CD4-positive, alpha-beta T cell (primary cell): ENCODE results near the gene RNF207. TPM values are rescaled to one million over a fixed set of nuclear protein-coding genes. Genes with fewer than 3 reads are reported as not detected.
A peak's percentile ranks its signal among the peaks of the same experiment; 100 is the strongest.

Source experiments
- ATAC-seq: fragments of 200-7000 bp; cut with Tn5 transposase; one replicate; pipeline ENCODE4 v1.10.0; 2022; ENCODE audit warnings: mild to moderate bottlenecking; ENCODE audit not compliant: poor library complexity
- CTCF ChIA-PET: fragments of 350-600 bp; sonication (Branson Sonifier 250); formaldehyde crosslinking; loops from one replicate; lab custom pipeline; 2021; ENCODE audit warnings: antibody characterized with exemption, inconsistent platforms; lab: Charles Lee
- POLR2A ChIA-PET: fragments of 350-600 bp; sonication (Branson Sonifier 250); formaldehyde crosslinking; loops from one replicate; lab custom pipeline; 2021; ENCODE audit warnings: antibody characterized with exemption, inconsistent platforms; lab: Charles Lee
- DNase-seq, 14 experiments: peaks; one replicate each; pipeline ENCODE4 v3.0.0-alpha.2; 2013 to 2020; ENCODE audit warnings: mixed read lengths in 2 of 14
- H3K27ac ChIP-seq, 2 donors: one replicate each; pipeline versions ENCODE4 v1.5.1 to v1.7.0; 2013; ENCODE audit warnings: low read length in 2 of 2, low read depth in 1 of 2, mild to moderate bottlenecking in 1 of 2
- H3K27me3 ChIP-seq, 2 experiments: 1 replicate in 1 of 2; 2 replicates in 1 of 2; pipeline versions ENCODE4 v1.6.1 to v1.7.0; 2013; ENCODE audit warnings: low read length in 2 of 2, control low read depth in 1 of 2, mild to moderate bottlenecking in 1 of 2, moderate library complexity in 1 of 2; ENCODE audit not compliant: insufficient read depth in 2 of 2, control insufficient read depth in 1 of 2
- H3K36me3 ChIP-seq: one replicate; pipeline ENCODE4 v1.6.1; 2013; ENCODE audit warnings: low read length, control low read depth; ENCODE audit not compliant: insufficient read depth
- H3K4me1 ChIP-seq: one replicate; pipeline ENCODE4 v1.6.1; 2013; ENCODE audit warnings: low read length, control low read depth; ENCODE audit not compliant: insufficient read depth
- H3K4me3 ChIP-seq: one replicate; pipeline ENCODE4 v1.5.1; 2013; ENCODE audit warnings: mild to moderate bottlenecking, low read length, moderate library complexity
- H3K9me3 ChIP-seq, 2 experiments: 1 replicate in 1 of 2; 2 replicates in 1 of 2; pipeline versions ENCODE4 v1.6.1 to v1.7.0; 2013; ENCODE audit warnings: low read length in 2 of 2, mild to moderate bottlenecking in 2 of 2, control low read depth in 1 of 2, moderate library complexity in 1 of 2; ENCODE audit not compliant: control insufficient read depth in 1 of 2, insufficient read depth in 1 of 2
- H3K27ac Mint-ChIP-seq: one replicate; pipeline ENCODE4 v1.8.0; 2020; ENCODE audit warnings: mixed read lengths
- H3K27me3 Mint-ChIP-seq: one replicate; pipeline ENCODE4 v1.8.0; 2021; ENCODE audit warnings: mixed read lengths
- H3K36me3 Mint-ChIP-seq: one replicate; pipeline ENCODE4 v1.8.0; 2021; ENCODE audit warnings: low read depth, mixed read lengths
- H3K4me1 Mint-ChIP-seq: one replicate; pipeline ENCODE4 v1.8.0; 2021; ENCODE audit warnings: low read depth, mixed read lengths
- H3K4me3 Mint-ChIP-seq: one replicate; pipeline ENCODE4 v1.8.0; 2020; ENCODE audit warnings: mild to moderate bottlenecking, mixed read lengths
- H3K9me3 Mint-ChIP-seq: one replicate; pipeline ENCODE4 v1.8.0; 2020; ENCODE audit warnings: mixed read lengths
- CTCF ChIP-seq: fragments of 200-600 bp; IDR thresholded peaks from one replicate; pipeline ENCODE4 v1.8.0; 2022; ENCODE audit warnings: antibody characterized with exemption, mild to moderate bottlenecking
- intact Hi-C, 2 experiments: fragments of 100-400 bp; cut with DNase I in 1 of 2; cut with micrococcal nuclease in 1 of 2; formaldehyde crosslinking; loops; one replicate each; pipeline versions ENCODE4 v1.15.1 to v1.9.0; 2023 to 2025; cut with DNase I, micrococcal nuclease
- total RNA-seq, 174 experiments: library from RNA in 2 of 174; stranded (reverse) in 2 of 174; gene quantifications; one replicate each; pipeline ENCODE4 v1.2.3 and lab custom pipeline; 2021 to 2026

The RNF207 gene
- total RNA-seq, 2 experiments from 2014 or later, result 5.4 to 6.8 TPM

DNA sequence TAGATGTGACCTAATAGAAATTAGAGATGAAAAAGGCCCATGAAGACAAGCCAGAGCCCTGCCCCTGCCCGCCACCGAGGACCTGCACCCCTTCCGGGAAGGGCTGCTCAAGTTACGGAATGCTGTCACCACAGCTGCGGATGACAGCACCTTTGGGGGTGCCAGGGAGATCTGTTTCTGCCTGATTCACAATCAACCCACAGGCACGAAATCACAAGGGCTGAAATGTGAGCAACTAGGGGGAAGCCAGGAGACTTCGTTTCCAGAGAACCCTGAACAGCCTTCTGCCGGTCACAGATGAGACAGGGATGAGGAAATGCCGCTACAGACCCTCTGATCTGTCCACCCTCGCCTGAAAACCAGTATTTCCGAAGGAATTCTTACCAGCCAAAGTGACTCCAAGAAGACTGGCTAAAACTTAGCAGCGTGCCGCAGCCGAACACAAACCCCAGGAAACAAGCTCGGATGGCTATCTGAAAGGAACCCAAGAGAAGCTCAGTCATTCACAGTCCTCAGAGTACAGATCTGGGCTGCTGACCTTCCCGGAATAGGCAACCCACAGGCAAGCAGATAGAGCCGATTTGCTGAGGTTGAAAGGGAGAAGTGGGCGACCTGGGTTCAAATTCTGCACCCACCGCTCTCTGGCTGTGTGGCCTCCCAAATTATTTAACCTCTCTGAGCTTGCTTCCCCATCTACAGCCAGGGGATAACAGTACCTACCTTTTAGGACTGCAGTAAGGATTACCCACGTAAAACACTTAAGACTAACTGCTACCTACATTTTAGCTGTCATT is 28.8 kb downstream of the RNF207 start:
- Mint-ChIP-seq H3K4me3 (peak overlapping the region; percentile 94), H3K4me1 (peaks cover 15% of the 10 kb centered on the region), H3K9me3 (no peaks in the 10 kb centered on the region), H3K27me3 (peaks cover 8% of the 10 kb centered on the region), H3K36me3 (peaks cover 26% of the 10 kb centered on the region), H3K27ac (peak overlapping the region; percentile 64)
- no peaks in the 10 kb centered on the region for H3K9me3 ChIP-seq
- H3K27me3 ChIP-seq, result no peaks in the 10 kb centered on the region
- DNase-seq, result no peak
- ChIA-PET CTCF (interaction anchor here (1.5 to 2.2 kb wide), 2 partner anchors 10 to 12 kb away, joined by 7 to 13 read pairs; no protein-coding TSS in a partner anchor), POLR2A (interaction anchor here (0.9 to 1.0 kb wide), 2 partner anchors 35 to 36 kb away, joined by 3 to 5 read pairs; no protein-coding TSS in a partner anchor)
- intact Hi-C loops, result loop anchor here (1.0 to 10.0 kb wide), 3 partner anchors 35 to 470 kb away; partner anchors contain the start of genes DNAJC11 (in 1 of the 2) and RPL22 (in 1 of the 2)
- no peak for ATAC-seq
- H3K36me3 ChIP-seq, result peaks cover 38% of the 10 kb centered on the region
- H3K4me1 ChIP-seq, result peaks cover 18% of the 10 kb centered on the region
- no peak overlapping the region for H3K27ac ChIP-seq
- TF ChIP-seq CTCF, result no peak
- peak overlapping the region; percentile 81 for H3K4me3 ChIP-seq

DNA sequence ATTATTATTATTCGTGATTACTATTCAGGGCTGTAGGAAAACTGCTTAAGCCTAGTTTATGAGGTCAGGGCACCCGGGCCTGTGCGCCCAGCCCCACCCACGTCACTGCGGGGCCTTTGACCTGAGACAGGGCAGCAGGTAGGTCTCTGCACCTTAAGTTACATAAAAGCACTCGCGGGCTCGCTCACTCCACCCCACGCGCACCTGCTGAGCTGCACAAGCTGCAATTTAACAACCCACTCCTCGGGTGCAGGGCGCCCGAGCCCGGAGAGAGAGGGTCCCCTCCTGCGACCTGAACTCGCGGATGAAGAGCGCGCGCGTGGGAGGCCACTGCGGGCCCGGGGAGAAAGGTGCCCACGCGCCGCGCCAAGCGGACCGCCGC is 29.4 kb downstream of the RNF207 start:
- H3K27me3 Mint-ChIP-seq, result peaks cover 13% of the 10 kb centered on the region
- ATAC-seq, result peak; percentile 17
- CTCF ChIA-PET, result interaction anchor here (1.5 to 2.2 kb wide), 2 partner anchors 10 to 11 kb away, joined by 7 to 13 read pairs; no protein-coding TSS in a partner anchor
- no peak for TF ChIP-seq CTCF
- POLR2A ChIA-PET, result interaction anchor here (0.9 to 1.1 kb wide), 3 partner anchors 18 to 37 kb away, joined by 3 to 5 read pairs (median 3); no protein-coding TSS in a partner anchor
- H3K4me3 Mint-ChIP-seq, result peak overlapping the region; percentile 94
- H3K27me3 ChIP-seq, result peaks cover 5% of the 10 kb centered on the region in 2 experiments
- intact Hi-C loops, result loop anchor here (1.0 to 10.0 kb wide), 3 partner anchors 36 to 470 kb away; partner anchors contain the start of genes DNAJC11 (in 1 of the 2) and RPL22 (in 1 of the 2)
- H3K36me3 Mint-ChIP-seq, result peaks cover 26% of the 10 kb centered on the region
- H3K4me1 ChIP-seq, result peaks cover 18% of the 10 kb centered on the region
- DNase-seq, result peak in 3 of 14 experiments; percentile 30 to 49 (median 35)
- H3K4me3 ChIP-seq, result peak overlapping the region; percentile 81
- H3K9me3 ChIP-seq, result no peaks in the 10 kb centered on the region
- H3K36me3 ChIP-seq, result peaks cover 32% of the 10 kb centered on the region
- peaks cover 15% of the 10 kb centered on the region for H3K4me1 Mint-ChIP-seq
- no peaks in the 10 kb centered on the region for H3K9me3 Mint-ChIP-seq
- H3K27ac ChIP-seq, result no peak overlapping the region
- H3K27ac Mint-ChIP-seq, result peak overlapping the region; percentile 64

DNA sequence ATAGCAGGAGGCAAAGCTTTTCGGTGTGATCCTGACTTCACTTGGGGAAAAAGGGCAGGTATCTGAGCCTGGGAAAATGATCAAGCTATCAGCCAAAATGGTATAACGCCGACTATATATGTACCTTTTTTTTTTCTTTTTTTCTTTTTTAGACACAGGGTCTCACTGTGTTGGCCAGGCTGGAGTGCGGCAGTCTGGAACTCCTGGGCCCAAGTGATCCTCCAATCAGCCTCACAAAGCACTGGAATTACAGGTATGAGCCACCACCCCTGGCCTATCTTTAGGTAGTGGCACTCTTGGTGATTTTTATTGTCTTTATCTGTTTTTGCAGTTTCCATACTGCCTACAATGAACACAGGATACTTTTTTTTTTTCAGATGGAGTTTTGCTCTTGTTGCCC is 31.2 kb downstream of the RNF207 start:
- Histone ChIP-seq H3K4me1 (peaks cover 24% of the 10 kb centered on the region), H3K36me3 (peaks cover 16% of the 10 kb centered on the region), H3K27me3 (peaks cover 21 to 24% of the 10 kb centered on the region in 2 experiments), H3K27ac (no peak overlapping the region), H3K9me3 (peaks cover 0 to 16% of the 10 kb centered on the region in 2 experiments), H3K4me3 (no peak overlapping the region)
- peak overlapping the region; percentile 66 for H3K4me3 Mint-ChIP-seq
- intact Hi-C loops, result loop anchor here in 1 of 2 experiments (10.0 kb wide), 2 partner anchors 212 to 468 kb away; partner anchors contain the start of gene DNAJC11
- no peak for DNase-seq
- ChIA-PET CTCF (no interaction called here), POLR2A (no interaction called here)
- no peaks in the 10 kb centered on the region for H3K9me3 Mint-ChIP-seq
- H3K27ac Mint-ChIP-seq, result no peak overlapping the region
- ATAC-seq, result no peak
- TF ChIP-seq CTCF, result no peak
- peaks cover 27% of the 10 kb centered on the region for H3K27me3 Mint-ChIP-seq
- peaks cover 22% of the 10 kb centered on the region for H3K4me1 Mint-ChIP-seq
- peaks cover 13% of the 10 kb centered on the region for H3K36me3 Mint-ChIP-seq
